Stimulated activated CD8-positive, alpha-beta memory T cell treated with anti-CD3 and anti-CD28 coated beads, Interleukin-15, amount 100 ng/mL, for 1 hour (primary cell): Measurements from ENCODE around the gene VAC14.

ENCODE experiments used
- DNase-seq: peaks from one replicate; pipeline ENCODE4 v3.0.0-alpha.2; 2020; ENCODE audit warnings: low read depth

VAC14 gene

GRCh38 chr16:70642633-70643032 is 158.3 kb downstream of the VAC14 start:
- DNase-seq = no peak

DNA sequence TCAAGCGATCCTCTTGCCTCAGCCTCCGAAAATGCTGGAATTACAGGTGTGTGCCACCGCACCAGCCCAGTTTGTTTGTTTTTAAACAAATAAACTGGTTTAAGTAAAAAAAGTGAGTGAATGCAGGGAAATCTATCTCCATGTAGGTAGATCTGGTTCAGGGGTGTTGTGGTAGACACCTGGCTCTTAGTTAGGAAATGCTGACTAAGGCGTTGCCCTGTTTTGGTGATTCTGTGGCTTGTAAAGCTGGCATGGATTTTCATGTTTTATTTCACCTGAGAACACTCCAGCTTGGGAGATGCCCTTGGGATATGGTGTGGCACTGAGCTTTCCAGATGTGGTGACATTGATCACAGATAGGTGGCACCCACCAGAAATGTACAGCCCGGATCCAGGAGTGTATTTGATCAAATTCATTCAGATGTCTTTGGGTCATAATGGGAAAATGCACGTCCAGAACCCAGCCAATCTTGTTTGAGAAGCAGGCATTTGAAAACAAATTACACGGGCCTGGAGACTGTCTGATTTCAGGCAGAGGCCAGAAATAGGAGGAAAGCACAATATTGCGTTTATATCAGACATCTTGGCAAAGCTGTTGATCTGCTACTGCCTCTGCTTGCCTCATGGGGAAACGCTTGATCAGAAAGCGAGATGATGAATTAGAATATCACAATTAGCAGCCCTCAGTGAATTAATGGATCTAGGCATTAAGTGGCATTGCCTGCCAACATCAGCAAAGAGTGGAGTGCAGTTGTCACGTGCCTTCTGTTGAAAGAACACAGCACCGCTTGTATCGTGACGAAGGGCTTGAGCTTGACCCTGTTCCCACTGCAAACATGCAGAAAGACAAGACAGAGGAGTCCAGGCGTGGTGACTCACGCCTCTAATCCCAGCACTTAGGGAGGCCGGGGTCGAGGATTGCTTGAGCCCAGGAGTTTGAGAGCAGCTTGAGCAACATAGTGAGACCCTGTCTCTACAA is 161.9 kb downstream of the VAC14 start:
- DNase-seq = no peak
